ENCODE measurements around the gene NFE2L3.
"Not testable (repeated sequence)": the region's sequence is repeated elsewhere in the genome, so short reads cannot be mapped to it uniquely, and the experiment has no call there.

The NFE2L3 gene

GRCh38 chr7:26169271-26169670, 17.3 kb downstream of the NFE2L3 start:
- no peak for DNase-seq

- DNase-seq = no peak
Measured at GRCh38 chr7:26170663-26171062, 18.7 kb downstream of the NFE2L3 start.

GRCh38 chr7:26171601-26172000, 19.6 kb downstream of the NFE2L3 start:
- no peak for DNase-seq

- no peak for DNase-seq
Measured at GRCh38 chr7:26172048-26172447, 20.1 kb downstream of the NFE2L3 start.

- DNase-seq = not testable (repeated sequence)
Measured at GRCh38 chr7:26175903-26176302, 23.9 kb downstream of the NFE2L3 start.

- not testable (repeated sequence) for DNase-seq
Measured at GRCh38 chr7:26176696-26177095, 24.7 kb downstream of the NFE2L3 start.

- DNase-seq = not testable (repeated sequence)
Measured at GRCh38 chr7:26177269-26177668, 25.3 kb downstream of the NFE2L3 start.

- DNase-seq = no peak
Measured at GRCh38 chr7:26178272-26178960, 26.4 kb downstream of the NFE2L3 start.

- DNase-seq = no peak
Measured at GRCh38 chr7:26179422-26179821, 27.4 kb downstream of the NFE2L3 start.

- DNase-seq = no peak
Measured at GRCh38 chr7:26179826-26180497, 28.0 kb downstream of the NFE2L3 start.

- DNase-seq = no peak
Measured at GRCh38 chr7:26180792-26181198, 28.8 kb downstream of the NFE2L3 start.

GRCh38 chr7:26181474-26182227, 29.7 kb downstream of the NFE2L3 start:
- DNase-seq = no peak

GRCh38 chr7:26182283-26182682, 30.3 kb downstream of the NFE2L3 start:
- DNase-seq = no peak

GRCh38 chr7:26182706-26183105, 30.7 kb downstream of the NFE2L3 start:
- DNase-seq = no peak

- no peak for DNase-seq
Measured at GRCh38 chr7:26183545-26184280, 31.7 kb downstream of the NFE2L3 start.

GRCh38 chr7:26184281-26185101, 32.5 kb downstream of the NFE2L3 start:
- not testable (repeated sequence) for DNase-seq

- DNase-seq = no peak
Measured at GRCh38 chr7:26185131-26185843, 33.3 kb downstream of the NFE2L3 start.

- DNase-seq = no peak
Measured at GRCh38 chr7:26185844-26186180, 33.8 kb downstream of the NFE2L3 start.

- no peak for DNase-seq
Measured at GRCh38 chr7:26186364-26187311, 34.6 kb downstream of the NFE2L3 start.
